Endothelial cell of umbilical vein (primary cell): ENCODE data around the gene PITPNB. TPM values are rescaled to one million over a fixed set of nuclear protein-coding genes. Genes with fewer than 3 reads are reported as not detected.

Experiments
- BruUV-seq: library from RNA; stranded (reverse); fragments of 400-500 nt; replicated peaks from 2 replicates; lab custom pipeline; 2021; lab: Mats Ljungman, UMichigan
- CTCF ChIA-PET: fragments of 300-600, 350-600 bp; sonication (Branson Sonifier 250); formaldehyde crosslinking; loops from one replicate; lab custom pipeline; 2021; ENCODE audit warnings: antibody characterized with exemption, inconsistent platforms; lab: Charles Lee
- POLR2A ChIA-PET: fragments of 300-600, 350-600 bp; sonication (Branson Sonifier 250); formaldehyde crosslinking; loops from one replicate; lab custom pipeline; 2021; ENCODE audit warnings: antibody characterized with exemption, inconsistent platforms; lab: Charles Lee
- DNase-seq: peaks from one replicate; pipeline ENCODE4 v3.0.0-alpha.2; 2011; ENCODE audit warnings: low read depth, low spot score
- FAIRE-seq: peaks from 2 replicates; lab custom pipeline; 2011; peaks lifted over from hg19 to GRCh38; lab: Jason Lieb, UNC
- H2AFZ ChIP-seq: 2 replicates; pipeline ENCODE4 v1.6.0; 2012; ENCODE audit warnings: low read depth, low read length, control low read depth, inconsistent platforms
- H3K27ac ChIP-seq: 2 replicates; pipeline ENCODE4 v1.5.1; 2011; ENCODE audit warnings: low read depth, mild to moderate bottlenecking, control low read depth, low read length, moderate library complexity; ENCODE audit not compliant: insufficient read depth
- H3K27me3 ChIP-seq, 2 experiments: 2 replicates each; pipeline versions ENCODE4 v1.6.0 to v1.6.1; 2011; ENCODE audit warnings: low read length in 2 of 2, mixed read lengths in 1 of 2; ENCODE audit not compliant: control insufficient read depth in 2 of 2, insufficient read depth in 2 of 2
- H3K36me3 ChIP-seq, 2 experiments: 2 replicates in 1 of 2; 3 replicates in 1 of 2; pipeline ENCODE4 v1.5.1; 2011; ENCODE audit warnings: low read length in 2 of 2, mild to moderate bottlenecking in 1 of 2, moderate library complexity in 1 of 2; ENCODE audit not compliant: control insufficient read depth in 2 of 2, insufficient read depth in 2 of 2; ENCODE audit errors: extremely low read depth in 1 of 2
- H3K4me1 ChIP-seq: 3 replicates; pipeline ENCODE4 v1.5.1; 2011; ENCODE audit warnings: mild to moderate bottlenecking, low read length; ENCODE audit not compliant: control insufficient read depth, insufficient read depth; ENCODE audit errors: extremely low read depth
- H3K4me2 ChIP-seq: 2 replicates; pipeline ENCODE4 v1.6.1; 2011; ENCODE audit warnings: low read length, control low read depth, mixed read lengths; ENCODE audit not compliant: insufficient read depth
- H3K4me3 ChIP-seq, 3 experiments: fragments of 200-600 bp in 1 of 3; sonication (generic), shearing (Covaris generic) in 1 of 3; replicated peaks in 1 of 3; 2 replicates each; pipeline ENCODE4 v1.5.1; 2011 to 2016; ENCODE audit warnings: control low read depth in 3 of 3, low read length in 3 of 3, mild to moderate bottlenecking in 2 of 3, inconsistent platforms in 1 of 3, low read depth in 1 of 3, moderate library complexity in 1 of 3; ENCODE audit not compliant: insufficient read depth in 1 of 3
- H3K79me2 ChIP-seq: 2 replicates; pipeline ENCODE4 v1.6.0; 2012; ENCODE audit warnings: low read length, inconsistent platforms; ENCODE audit not compliant: control insufficient read depth, insufficient read depth
- H3K9ac ChIP-seq: replicated peaks from 2 replicates; pipeline ENCODE3; 2011; ENCODE audit warnings: low read length, control low read depth; ENCODE audit not compliant: insufficient read depth; ENCODE audit errors: extremely low read depth
- H3K9me1 ChIP-seq: replicated peaks from 3 replicates; pipeline ENCODE4 v1.6.0; 2011; ENCODE audit warnings: mild to moderate bottlenecking, low read length; ENCODE audit not compliant: control insufficient read depth, insufficient read depth; ENCODE audit errors: extremely low read depth
- H3K9me3 ChIP-seq: replicated peaks from 2 replicates; pipeline ENCODE4 v1.5.1; 2012; ENCODE audit warnings: low read length, inconsistent platforms; ENCODE audit not compliant: control insufficient read depth, insufficient read depth
- H4K20me1 ChIP-seq: replicated peaks from 2 replicates; pipeline ENCODE3; 2011; ENCODE audit warnings: mild to moderate bottlenecking, low read length; ENCODE audit not compliant: control insufficient read depth, insufficient read depth; ENCODE audit errors: extremely low read depth
- EZH2 ChIP-seq: IDR thresholded peaks from 2 replicates; pipeline ENCODE4 v1.6.1; 2012; ENCODE audit warnings: borderline replicate concordance, low read depth, mild to moderate bottlenecking, moderate library complexity, low read length, inconsistent platforms; ENCODE audit not compliant: severe bottlenecking
- FOS ChIP-seq: IDR thresholded peaks from 2 replicates; pipeline ENCODE4 v1.6.1; 2011; ENCODE audit warnings: mild to moderate bottlenecking, low read length, moderate library complexity, borderline replicate concordance; ENCODE audit not compliant: insufficient read depth
- GATA2 ChIP-seq: IDR thresholded peaks from 2 replicates; pipeline ENCODE4 v1.7.0; 2011; ENCODE audit warnings: low read depth, mild to moderate bottlenecking, moderate library complexity, mixed read lengths, low read length; ENCODE audit not compliant: insufficient read length, insufficient read depth
- JUN ChIP-seq: IDR thresholded peaks from 2 replicates; pipeline ENCODE4 v1.6.1; 2011; ENCODE audit warnings: borderline replicate concordance, low read depth; ENCODE audit not compliant: insufficient read length, insufficient read depth
- MYC ChIP-seq: IDR thresholded peaks from one replicate; pipeline ENCODE4 v1.6.1; 2011; ENCODE audit warnings: mild to moderate bottlenecking, low read depth, low read length
- POLR2A ChIP-seq: IDR thresholded peaks from 2 replicates; pipeline ENCODE4 v1.6.1; 2012; ENCODE audit warnings: low read depth, mild to moderate bottlenecking, control low read depth, low read length
- POLR2AphosphoS5 ChIP-seq: IDR thresholded peaks from 2 replicates; pipeline ENCODE4 v1.6.1; 2012; ENCODE audit warnings: low read depth, mild to moderate bottlenecking, control low read depth, low read length, moderate library complexity; ENCODE audit not compliant: insufficient read depth
- dilution Hi-C: fragments of 300-500 bp; cut with MboI; formaldehyde crosslinking; loops from one replicate; pipeline ENCODE4 v1.15.0; 2019; ENCODE audit warnings: low sequenced_read_pairs; ENCODE audit not compliant: extremely low pct_ligation_motif_present
- intact Hi-C: fragments of 100-400 bp; cut with micrococcal nuclease; formaldehyde crosslinking; loops from one replicate; pipeline ENCODE4 v1.10.0; 2022
- polyA plus RNA-seq, 4 experiments: library from polyadenylated mRNA; depleted of rRNA in 3 of 4; stranded (reverse) in 3 of 4; unstranded in 1 of 4; fragments of >200 nt; gene quantifications; 2 replicates each; pipeline versions ENCODE4 v1.2.1 to v1.2.3, GENCODE V29; 2011 to 2012; ENCODE audit warnings: missing spikeins in 1 of 4
- total RNA-seq: library from RNA; stranded (reverse); gene quantifications from 2 replicates; pipeline ENCODE4 v1.2.3, GENCODE V29; 2021
- TF ChIP-seq, protein P1 (sequence below), 2 donors: IDR thresholded peaks; 1 replicate in 1 of 2; 2 replicates in 1 of 2; pipeline ENCODE4 v1.5.1; 2011; ENCODE audit warnings: low read length in 2 of 2, mild to moderate bottlenecking in 2 of 2, moderate library complexity in 2 of 2, control low read depth in 1 of 2, inconsistent platforms in 1 of 2, low read depth in 1 of 2; ENCODE audit not compliant: insufficient read depth in 1 of 2; ENCODE audit errors: extremely low read depth in 1 of 2
- TF ChIP-seq, protein P2 (sequence below): IDR thresholded peaks from 2 replicates; pipeline ENCODE4 v1.6.1; 2011; ENCODE audit not compliant: insufficient read depth, insufficient read length

The PITPNB gene
- total and polyA plus RNA-seq, 2 donors (not counting 3 experiments of a cell fraction or from before 2014, with no cell fraction given): 29.7 to 108 TPM

DNA sequence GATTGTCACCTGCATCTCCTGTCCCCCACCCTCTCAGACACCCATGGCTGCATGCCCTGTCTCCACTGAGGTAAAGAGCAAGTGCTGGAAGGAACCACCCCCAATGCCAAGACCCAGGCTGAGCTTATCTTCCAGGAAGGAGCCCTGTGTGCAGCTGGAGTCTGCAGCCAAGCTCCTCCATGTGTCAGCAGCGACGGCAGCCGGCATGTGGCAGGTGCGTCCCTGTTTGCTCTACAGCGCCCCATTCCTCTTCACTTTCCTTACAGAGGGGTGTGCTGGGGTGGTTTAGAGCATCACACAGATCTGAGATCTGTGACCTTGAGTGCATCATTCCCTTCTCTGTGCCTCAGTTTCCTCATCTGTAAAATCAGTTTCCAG is 109.8 kb downstream of the PITPNB start:
- Histone ChIP-seq H2AFZ (no peak overlapping the region), H3K27ac (no peak overlapping the region)
- peak; percentile 38 for DNase-seq

More for the DNA sequence above, 109.8 kb downstream of the PITPNB start:
- H4K20me1 ChIP-seq: no peaks in the 10 kb centered on the region
- TF ChIP-seq MYC (no peak), EZH2 (no peak), POLR2A (no peak), POLR2AphosphoS5 (no peak), JUN (no peak), GATA2 (no peak), FOS (no peak)
- TF ChIP-seq, protein P1, sequence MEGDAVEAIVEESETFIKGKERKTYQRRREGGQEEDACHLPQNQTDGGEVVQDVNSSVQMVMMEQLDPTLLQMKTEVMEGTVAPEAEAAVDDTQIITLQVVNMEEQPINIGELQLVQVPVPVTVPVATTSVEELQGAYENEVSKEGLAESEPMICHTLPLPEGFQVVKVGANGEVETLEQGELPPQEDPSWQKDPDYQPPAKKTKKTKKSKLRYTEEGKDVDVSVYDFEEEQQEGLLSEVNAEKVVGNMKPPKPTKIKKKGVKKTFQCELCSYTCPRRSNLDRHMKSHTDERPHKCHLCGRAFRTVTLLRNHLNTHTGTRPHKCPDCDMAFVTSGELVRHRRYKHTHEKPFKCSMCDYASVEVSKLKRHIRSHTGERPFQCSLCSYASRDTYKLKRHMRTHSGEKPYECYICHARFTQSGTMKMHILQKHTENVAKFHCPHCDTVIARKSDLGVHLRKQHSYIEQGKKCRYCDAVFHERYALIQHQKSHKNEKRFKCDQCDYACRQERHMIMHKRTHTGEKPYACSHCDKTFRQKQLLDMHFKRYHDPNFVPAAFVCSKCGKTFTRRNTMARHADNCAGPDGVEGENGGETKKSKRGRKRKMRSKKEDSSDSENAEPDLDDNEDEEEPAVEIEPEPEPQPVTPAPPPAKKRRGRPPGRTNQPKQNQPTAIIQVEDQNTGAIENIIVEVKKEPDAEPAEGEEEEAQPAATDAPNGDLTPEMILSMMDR (IDR thresholded peaks at IDR 0.05; ENCODE audit: extremely low read depth in 1 of 2, insufficient read depth in 1 of 2, low read depth in 1 of 2, low read length in 2 of 2): no peak
- TF ChIP-seq, protein P2, sequence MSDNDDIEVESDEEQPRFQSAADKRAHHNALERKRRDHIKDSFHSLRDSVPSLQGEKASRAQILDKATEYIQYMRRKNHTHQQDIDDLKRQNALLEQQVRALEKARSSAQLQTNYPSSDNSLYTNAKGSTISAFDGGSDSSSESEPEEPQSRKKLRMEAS: no peak
- CTCF ChIA-PET: no interaction called here
- FAIRE-seq: no peak
- POLR2A ChIA-PET: interaction anchor here (0.8 kb wide), 1 partner anchor 389 kb away, joined by 3 read pairs; no protein-coding TSS in a partner anchor
- intact Hi-C loops (loop anchor here (10.0 kb wide), 2 partner anchors 204 to 294 kb away; no protein-coding TSS in a partner anchor), dilution Hi-C loops (no loop called here)
- H3K4me2 ChIP-seq: no peak overlapping the region
- peaks cover 0 to 3% of the 10 kb centered on the region in 2 experiments for H3K27me3 ChIP-seq
- H3K79me2 ChIP-seq: no peaks in the 10 kb centered on the region
- no peaks in the 10 kb centered on the region for H3K9me3 ChIP-seq
- BruUV-seq: no TSS peak
- H3K4me1 ChIP-seq: peaks cover 8% of the 10 kb centered on the region
- no peaks in the 10 kb centered on the region for H3K36me3 ChIP-seq
- H3K9me1 ChIP-seq: no peaks in the 10 kb centered on the region
- H3K9ac ChIP-seq: no peak overlapping the region
- no peak overlapping the region for H3K4me3 ChIP-seq
